ENCODE results near the gene CD200R1L. TPM values are rescaled to one million over a fixed set of nuclear protein-coding genes. Genes with fewer than 3 reads are reported as not detected.

CD200R1L gene
- total RNA-seq, 1 donor from 2014 or later, result not detected

GRCh38 chr3:112829046-112829445 is 17.6 kb downstream of the CD200R1L start:
- TF ChIP-seq, protein P1, sequence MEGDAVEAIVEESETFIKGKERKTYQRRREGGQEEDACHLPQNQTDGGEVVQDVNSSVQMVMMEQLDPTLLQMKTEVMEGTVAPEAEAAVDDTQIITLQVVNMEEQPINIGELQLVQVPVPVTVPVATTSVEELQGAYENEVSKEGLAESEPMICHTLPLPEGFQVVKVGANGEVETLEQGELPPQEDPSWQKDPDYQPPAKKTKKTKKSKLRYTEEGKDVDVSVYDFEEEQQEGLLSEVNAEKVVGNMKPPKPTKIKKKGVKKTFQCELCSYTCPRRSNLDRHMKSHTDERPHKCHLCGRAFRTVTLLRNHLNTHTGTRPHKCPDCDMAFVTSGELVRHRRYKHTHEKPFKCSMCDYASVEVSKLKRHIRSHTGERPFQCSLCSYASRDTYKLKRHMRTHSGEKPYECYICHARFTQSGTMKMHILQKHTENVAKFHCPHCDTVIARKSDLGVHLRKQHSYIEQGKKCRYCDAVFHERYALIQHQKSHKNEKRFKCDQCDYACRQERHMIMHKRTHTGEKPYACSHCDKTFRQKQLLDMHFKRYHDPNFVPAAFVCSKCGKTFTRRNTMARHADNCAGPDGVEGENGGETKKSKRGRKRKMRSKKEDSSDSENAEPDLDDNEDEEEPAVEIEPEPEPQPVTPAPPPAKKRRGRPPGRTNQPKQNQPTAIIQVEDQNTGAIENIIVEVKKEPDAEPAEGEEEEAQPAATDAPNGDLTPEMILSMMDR (IDR thresholded peaks at IDR 0.05; ENCODE audit: partially characterized antibody, unreplicated experiment), result no peak
- Mint-ChIP-seq H3K9me3 (ENCODE audit: unreplicated experiment) (no peaks in the 10 kb centered on the region), H3K36me3 (ENCODE audit: unreplicated experiment) (no peaks in the 10 kb centered on the region), H3K27ac (ENCODE audit: unreplicated experiment) (no peak overlapping the region), H3K4me3 (ENCODE audit: unreplicated experiment) (no peak overlapping the region), H3K4me1 (ENCODE audit: low read depth, unreplicated experiment) (no peaks in the 10 kb centered on the region), H3K27me3 (ENCODE audit: unreplicated experiment) (no peaks in the 10 kb centered on the region)
- DNase-seq, result no peak

DNA sequence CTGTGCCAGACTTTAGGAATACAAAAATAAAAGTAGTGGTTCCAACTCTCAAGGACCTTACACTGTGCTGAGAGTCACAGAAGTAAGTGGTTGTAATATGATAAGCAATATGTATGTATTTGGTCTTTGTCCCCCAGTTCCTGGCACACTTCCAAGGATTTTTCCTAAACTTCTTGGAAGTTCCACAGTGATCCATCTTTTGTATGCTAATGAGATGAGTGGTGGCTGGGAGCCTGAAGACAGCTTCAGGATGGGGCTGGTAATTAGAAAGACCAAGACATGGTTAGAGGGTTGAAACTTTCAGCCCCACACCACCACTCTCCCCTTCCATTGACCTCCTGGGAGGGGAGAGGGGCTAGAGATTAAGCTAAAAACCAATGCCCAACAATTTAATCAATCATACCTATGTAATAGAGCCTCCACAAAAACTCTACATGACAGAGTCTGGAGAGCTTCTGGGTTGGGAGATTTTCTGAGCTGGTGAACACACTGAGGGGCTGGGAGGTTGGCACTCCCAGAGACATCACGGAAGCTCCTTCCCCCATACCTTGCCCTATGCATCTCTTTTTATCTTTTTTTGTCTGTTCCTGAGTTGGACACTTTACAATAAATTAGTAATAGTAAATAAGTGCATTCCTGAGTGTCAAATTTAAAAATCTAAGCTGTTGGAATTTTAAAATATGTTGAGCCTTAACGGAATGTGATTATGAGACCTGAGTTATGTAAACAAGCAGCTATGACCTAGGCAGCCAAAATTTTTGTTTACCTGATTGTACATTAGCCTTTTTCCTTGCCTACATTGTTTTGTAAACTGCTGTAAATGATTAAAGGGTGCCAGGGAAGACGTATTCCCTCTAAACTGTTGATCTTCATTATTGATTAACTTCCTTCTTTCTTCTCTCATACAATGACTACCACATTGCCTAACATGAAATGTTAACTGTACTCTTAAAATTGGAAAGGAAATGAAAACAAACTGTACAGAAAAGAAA is 24.3 kb downstream of the CD200R1L start:
- no peaks in the 10 kb centered on the region for H3K4me1 Mint-ChIP-seq (ENCODE audit: low read depth, unreplicated experiment)
- H3K4me3 Mint-ChIP-seq (ENCODE audit: unreplicated experiment), result no peak overlapping the region
- H3K36me3 Mint-ChIP-seq (ENCODE audit: unreplicated experiment), result peaks cover 3% of the 10 kb centered on the region
- no peak for DNase-seq
- no peaks in the 10 kb centered on the region for H3K27me3 Mint-ChIP-seq (ENCODE audit: unreplicated experiment)
- H3K27ac Mint-ChIP-seq (ENCODE audit: unreplicated experiment), result no peak overlapping the region
- peaks cover 2% of the 10 kb centered on the region for H3K9me3 Mint-ChIP-seq (ENCODE audit: unreplicated experiment)
- TF ChIP-seq, protein P1 (IDR thresholded peaks at IDR 0.05; ENCODE audit: partially characterized antibody, unreplicated experiment), result no peak

DNA sequence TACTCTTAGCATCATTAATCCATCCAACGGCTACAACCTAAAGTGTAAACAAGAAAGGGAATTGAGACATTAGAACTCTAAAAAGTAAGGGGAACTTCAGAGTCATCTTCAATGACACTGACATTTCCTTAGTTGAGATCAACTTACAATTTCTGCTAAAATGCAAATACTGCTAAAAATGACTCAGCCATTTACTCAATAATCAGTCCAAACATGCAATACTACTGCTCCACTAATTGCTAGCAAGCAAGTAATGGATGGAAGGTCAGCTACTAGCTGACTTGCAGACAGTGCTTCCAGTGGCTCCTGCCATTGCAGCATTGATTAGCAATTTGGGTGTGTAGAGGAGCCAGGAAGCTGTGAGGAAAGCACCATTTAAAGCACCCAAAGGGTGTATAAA is 28.4 kb downstream of the CD200R1L start:
- Mint-ChIP-seq H3K27ac (ENCODE audit: unreplicated experiment) (no peak overlapping the region), H3K4me3 (ENCODE audit: unreplicated experiment) (no peak overlapping the region), H3K36me3 (ENCODE audit: unreplicated experiment) (peaks cover 3% of the 10 kb centered on the region), H3K27me3 (ENCODE audit: unreplicated experiment) (no peaks in the 10 kb centered on the region), H3K9me3 (ENCODE audit: unreplicated experiment) (peaks cover 2% of the 10 kb centered on the region), H3K4me1 (ENCODE audit: low read depth, unreplicated experiment) (peaks cover 7% of the 10 kb centered on the region)
- DNase-seq, result no peak
- TF ChIP-seq, protein P1 (IDR thresholded peaks at IDR 0.05; ENCODE audit: partially characterized antibody, unreplicated experiment), result no peak

DNA sequence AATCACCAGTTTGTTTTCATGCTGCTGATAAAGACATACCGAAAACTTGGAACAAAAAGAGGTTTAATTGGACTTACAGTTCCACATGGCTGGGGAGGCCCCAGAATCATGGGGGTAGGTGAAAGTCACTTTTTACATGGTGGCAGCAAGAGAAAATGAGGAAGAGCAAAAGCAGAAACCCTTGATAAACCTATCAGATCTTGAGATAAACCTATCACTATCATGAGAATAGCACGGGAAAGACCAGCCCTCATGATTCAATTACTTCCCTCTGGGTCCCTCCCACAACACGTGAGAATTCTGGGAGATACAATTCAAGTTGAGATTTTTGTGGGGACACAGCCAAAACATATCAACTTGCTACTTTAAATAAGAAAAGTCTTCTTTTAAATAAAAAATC is 28.9 kb downstream of the CD200R1L start:
- Mint-ChIP-seq H3K4me1 (ENCODE audit: low read depth, unreplicated experiment) (peaks cover 7% of the 10 kb centered on the region), H3K36me3 (ENCODE audit: unreplicated experiment) (peaks cover 3% of the 10 kb centered on the region), H3K27ac (ENCODE audit: unreplicated experiment) (no peak overlapping the region), H3K4me3 (ENCODE audit: unreplicated experiment) (no peak overlapping the region), H3K9me3 (ENCODE audit: unreplicated experiment) (peaks cover 4% of the 10 kb centered on the region), H3K27me3 (ENCODE audit: unreplicated experiment) (no peaks in the 10 kb centered on the region)
- TF ChIP-seq, protein P1 (IDR thresholded peaks at IDR 0.05; ENCODE audit: partially characterized antibody, unreplicated experiment), result no peak
- no peak for DNase-seq

- Mint-ChIP-seq H3K4me1 (ENCODE audit: low read depth, unreplicated experiment) (peaks cover 7% of the 10 kb centered on the region), H3K27ac (ENCODE audit: unreplicated experiment) (no peak overlapping the region), H3K27me3 (ENCODE audit: unreplicated experiment) (no peaks in the 10 kb centered on the region), H3K9me3 (ENCODE audit: unreplicated experiment) (peaks cover 4% of the 10 kb centered on the region), H3K4me3 (ENCODE audit: unreplicated experiment) (no peak overlapping the region), H3K36me3 (ENCODE audit: unreplicated experiment) (peaks cover 3% of the 10 kb centered on the region)
- DNase-seq, result no peak
- TF ChIP-seq, protein P1 (IDR thresholded peaks at IDR 0.05; ENCODE audit: partially characterized antibody, unreplicated experiment), result no peak
Measured at GRCh38 chr3:112817271-112817670, 29.4 kb downstream of the CD200R1L start.

All from glutamatergic neuron (in vitro differentiated cells).